Measurements from ENCODE around the gene MYOM1.
"Not testable (repeated sequence)": the region's sequence is repeated elsewhere in the genome, so short reads cannot be mapped to it uniquely, and the experiment has no call there.

Gene MYOM1

DNA sequence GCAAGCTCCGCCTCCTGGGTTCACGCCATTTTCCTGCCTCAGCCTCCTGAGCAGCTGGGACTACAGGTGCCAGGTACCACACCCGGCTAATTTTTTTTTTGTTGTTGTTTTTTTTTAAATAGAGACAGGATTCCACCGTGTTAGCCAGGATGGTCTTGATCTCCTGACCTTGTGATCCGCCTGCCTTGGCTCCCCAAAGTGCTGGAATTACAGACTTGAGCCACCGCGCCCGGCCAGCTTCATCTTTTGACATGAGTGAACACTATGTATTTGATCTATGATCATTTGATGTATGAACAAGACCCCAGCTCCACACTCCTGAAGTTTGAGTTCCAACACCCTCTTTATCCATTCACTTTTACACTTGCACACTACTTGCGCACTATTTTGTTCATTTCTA is 163.5 kb downstream of the MYOM1 start:
- DNase-seq (ENCODE audit: low spot score), result no peak

DNA sequence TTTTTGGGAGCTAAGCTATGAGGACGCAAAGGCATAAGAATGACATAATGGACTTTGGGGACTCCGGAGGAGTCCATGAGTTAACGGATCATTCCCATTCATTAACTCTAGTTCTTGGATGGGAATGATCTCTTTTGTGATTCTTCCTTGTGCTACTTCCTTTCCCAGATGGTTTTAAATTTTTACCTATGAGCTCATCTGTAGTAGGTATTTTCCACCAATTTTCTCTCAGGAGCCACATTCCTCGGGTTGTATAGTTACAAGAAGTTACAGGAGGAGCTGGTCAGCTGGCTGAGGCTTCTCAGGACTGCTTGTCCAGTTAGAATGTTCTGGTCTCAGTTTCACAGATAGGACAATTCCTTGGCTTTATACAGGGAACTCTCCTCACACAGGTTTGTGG is 164.0 kb downstream of the MYOM1 start:
- DNase-seq (ENCODE audit: low spot score), result no peak

DNA sequence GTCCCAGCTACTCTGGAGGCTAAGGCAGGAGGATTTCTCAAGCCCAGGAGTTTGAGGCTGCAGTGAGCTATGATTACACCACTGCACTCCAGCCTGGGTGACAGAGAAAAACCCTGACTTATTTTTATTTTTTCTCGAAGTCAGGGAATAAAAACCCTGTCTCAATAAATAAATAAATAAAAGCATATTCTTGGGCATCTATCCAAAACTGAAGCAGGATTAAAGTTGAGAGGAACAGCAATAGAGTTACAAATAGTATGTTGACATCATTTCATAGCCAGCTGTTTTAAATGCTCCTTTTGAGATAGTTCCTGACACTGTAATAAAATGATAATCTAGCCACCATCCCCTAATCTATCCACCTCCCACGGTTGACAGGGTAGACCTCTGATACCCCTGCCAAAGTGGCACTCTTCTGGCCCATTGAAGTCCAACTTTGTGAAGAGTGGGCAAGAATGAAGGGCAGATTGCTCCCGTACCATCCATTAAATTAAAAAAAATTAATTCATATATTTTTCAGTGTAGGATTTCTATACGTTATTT is 164.5 kb downstream of the MYOM1 start:
- no peak for DNase-seq (ENCODE audit: low spot score)

DNA sequence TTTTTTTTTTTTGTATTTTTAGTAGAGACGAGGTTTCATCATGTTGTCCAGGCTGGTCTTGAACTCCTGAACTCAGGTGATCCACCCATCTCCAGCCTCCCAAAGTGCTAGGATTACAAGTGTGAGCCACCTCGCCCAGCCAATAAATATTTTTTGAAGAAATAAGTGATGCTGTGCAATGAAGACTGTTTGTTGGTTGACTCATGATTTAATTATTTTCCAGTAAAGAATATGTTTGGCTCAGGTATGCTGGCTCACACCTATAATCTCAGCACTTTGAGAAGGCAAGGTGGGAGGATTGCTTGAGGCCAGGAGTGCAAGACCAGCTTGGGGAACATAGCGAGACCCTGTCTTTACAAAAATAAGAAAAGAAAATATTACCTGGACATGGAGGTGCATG is 165.0 kb downstream of the MYOM1 start:
- DNase-seq (ENCODE audit: low spot score), result no peak

DNA sequence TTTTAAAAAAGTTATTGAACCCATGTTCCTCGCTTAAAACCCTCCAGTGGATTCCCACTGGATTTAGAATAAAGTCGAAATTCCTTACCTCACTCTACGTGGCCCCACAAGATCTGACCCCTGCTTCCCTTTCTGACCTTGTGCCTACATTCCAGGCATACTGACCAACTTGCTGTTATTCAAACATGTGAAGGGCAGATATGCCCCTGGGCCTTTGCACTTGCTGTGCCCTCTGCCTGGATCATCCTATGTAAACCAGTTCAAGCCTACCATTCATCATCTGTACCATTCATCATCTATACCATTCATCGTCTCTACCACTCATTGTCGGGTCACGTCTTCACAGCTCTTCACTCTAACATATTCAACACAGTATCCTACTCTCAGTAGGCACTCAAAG is 165.6 kb downstream of the MYOM1 start:
- no peak for DNase-seq (ENCODE audit: low spot score)

DNA sequence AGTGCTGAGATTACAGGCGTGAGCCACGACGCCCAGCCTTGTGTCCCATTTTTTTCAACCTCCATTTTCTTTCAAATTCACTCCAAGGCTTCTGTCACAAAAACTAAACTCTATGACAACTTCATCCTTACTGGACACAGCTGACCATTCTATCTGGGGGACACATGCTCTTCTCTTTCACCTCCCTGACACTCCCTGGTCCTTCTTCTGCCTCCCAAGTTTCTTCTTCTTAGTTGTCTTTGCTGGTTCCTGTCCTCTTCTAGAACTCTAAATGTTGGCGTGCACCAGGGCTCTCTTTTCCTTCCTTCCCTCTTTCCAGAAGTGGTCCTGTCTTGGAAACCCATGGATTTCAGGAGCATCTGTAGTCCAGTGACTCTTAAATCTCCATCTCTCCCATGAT is 166.7 kb downstream of the MYOM1 start:
- no peak for DNase-seq (ENCODE audit: low spot score)

DNA sequence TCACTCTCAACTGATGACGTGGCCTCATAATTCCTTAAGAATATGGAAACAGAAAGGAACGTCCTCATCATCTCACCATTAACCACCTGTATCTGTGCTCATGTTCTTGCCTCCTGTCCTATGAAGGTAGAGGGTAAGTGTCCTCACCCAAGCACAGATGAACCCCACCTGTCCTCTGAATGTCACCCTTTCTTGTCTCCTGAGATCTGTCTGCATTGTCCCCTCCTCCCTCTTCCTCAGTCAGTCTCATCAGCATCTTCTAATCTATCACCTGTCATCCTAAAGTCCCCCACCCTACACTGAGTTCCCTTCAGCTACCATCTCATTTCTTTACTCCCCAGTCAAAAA is 167.4 kb downstream of the MYOM1 start:
- no peak for DNase-seq (ENCODE audit: low spot score)

DNA sequence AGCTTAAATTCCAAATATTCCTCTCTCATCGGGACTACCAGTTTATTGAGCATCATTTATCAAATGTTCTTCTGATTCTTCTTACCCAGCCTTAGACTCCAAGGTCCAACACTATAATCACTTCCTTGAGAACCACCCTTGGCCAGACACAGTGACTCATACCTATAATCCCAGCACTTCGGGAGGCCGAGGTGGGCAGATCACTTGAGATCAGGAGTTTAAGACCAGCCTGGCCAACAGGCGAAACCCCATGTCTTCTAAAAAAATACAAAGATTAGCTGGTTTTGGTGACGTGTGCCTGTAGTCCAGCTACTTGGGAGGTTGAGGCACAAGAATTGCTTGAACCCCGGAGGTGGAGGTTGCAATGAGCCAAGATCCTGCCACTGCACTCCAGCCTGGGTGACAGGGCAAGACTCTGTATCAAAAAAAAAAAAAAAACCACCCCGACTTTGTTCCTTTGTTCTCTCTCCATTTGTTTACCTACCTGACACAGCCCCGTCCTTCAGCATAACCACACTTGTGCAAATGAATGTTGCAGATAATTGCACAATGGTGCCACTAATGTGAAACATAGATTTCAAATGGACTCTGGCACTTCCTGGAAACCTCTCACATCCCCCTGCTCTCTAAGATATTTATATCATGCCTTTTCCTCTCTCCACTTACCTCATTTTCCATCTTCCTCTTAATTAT is 167.9 kb downstream of the MYOM1 start:
- DNase-seq (ENCODE audit: low spot score), result no peak

DNA sequence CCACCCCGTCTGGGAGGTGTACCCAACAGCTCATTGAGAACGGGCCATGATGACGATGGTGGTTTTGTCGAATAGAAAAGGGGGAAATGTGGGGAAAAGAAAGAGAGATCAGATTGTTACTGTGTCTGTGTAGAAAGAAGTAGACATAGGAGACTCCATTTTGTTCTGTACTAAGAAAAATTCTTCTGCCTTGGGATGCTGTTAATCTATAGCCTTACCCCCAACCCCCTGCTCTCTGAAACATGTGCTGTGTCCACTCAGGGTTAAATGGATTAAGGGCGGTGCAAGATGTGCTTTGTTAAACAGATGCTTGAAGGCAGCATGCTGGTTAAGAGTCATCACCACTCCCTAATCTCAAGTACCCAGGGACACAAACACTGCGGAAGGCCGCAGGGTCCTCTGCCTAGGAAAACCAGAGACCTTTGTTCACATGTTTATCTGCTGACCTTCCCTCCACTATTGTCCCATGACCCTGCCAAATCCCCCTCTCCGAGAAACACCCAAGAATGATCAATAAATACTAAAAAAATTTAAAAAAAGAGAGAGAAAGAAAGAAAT is 169.8 kb downstream of the MYOM1 start:
- not testable (repeated sequence) for DNase-seq (ENCODE audit: low spot score)

DNA sequence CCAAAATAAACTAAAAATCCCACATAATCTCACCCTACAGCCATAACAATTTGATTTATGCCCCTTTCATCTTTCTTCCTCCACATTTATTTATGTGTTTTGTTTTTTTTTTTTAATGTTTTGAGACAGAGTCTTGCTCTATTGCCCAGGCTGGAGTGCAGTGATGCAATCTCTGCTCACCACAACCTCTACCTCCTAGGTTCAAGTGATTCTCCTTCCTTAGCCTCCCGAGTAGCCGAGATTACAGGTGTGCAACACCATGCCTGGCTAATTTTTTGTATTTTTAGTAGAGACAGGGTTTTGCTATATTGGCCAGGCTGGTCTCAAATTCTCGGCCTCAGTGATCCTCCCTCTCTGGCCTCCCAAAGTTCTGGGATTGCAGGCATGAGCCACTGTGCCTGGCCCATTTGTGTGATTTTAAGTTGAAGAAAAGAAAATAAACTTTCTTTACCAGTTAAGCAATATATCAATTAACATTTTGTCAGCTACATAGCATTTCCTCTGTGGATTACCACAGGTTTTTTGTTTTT is 170.9 kb downstream of the MYOM1 start:
- DNase-seq (ENCODE audit: low spot score), result no peak

DNA sequence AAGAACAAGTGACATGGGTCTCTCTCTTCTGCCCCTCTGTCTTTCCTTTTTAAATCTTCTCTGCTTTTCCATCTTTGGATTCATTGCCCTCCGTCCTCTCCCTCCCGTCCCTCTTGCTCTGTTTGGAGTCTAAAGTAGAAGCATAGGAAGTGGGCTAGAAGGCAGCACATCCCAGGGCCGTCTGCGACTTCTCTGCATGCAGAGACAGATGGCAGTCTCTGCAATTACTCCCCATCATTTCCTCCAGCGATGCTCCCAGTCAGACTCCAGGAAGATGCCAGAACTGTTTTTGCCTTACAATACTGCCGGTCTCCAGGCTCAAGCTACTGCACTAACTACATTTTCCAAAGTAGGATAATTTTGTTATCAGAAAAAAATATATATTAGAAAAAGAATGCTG is 171.6 kb downstream of the MYOM1 start:
- no peak for DNase-seq (ENCODE audit: low spot score)

DNA sequence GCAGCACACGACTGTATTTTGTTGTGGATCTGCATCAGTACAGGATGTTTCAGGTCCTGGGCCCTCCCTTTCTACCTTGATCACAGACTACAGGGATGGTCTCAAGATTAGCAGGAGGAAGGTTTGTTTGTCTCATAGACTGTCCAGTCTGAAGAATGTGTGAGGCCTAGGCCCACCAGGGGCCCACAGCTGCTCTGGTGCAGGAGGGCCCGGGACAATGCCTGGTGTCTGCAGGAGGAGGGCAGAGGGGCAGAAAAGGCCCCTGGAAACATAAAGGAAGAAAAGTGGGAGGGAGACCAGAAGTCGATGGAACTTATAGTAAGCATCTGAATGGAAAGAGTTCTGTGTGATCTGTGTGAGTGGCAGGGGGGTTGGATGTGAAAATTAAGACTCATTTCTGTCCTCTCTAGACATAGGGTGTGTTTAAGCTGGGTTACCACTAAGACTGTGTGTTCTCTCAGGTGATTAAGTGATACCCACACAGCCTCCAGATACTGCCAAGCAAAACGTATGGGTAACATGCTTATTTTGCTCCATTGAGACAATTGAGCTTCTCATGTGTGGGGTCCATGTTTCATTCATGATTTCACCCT is 173.5 kb downstream of the MYOM1 start:
- no peak for DNase-seq (ENCODE audit: low spot score)

DNA sequence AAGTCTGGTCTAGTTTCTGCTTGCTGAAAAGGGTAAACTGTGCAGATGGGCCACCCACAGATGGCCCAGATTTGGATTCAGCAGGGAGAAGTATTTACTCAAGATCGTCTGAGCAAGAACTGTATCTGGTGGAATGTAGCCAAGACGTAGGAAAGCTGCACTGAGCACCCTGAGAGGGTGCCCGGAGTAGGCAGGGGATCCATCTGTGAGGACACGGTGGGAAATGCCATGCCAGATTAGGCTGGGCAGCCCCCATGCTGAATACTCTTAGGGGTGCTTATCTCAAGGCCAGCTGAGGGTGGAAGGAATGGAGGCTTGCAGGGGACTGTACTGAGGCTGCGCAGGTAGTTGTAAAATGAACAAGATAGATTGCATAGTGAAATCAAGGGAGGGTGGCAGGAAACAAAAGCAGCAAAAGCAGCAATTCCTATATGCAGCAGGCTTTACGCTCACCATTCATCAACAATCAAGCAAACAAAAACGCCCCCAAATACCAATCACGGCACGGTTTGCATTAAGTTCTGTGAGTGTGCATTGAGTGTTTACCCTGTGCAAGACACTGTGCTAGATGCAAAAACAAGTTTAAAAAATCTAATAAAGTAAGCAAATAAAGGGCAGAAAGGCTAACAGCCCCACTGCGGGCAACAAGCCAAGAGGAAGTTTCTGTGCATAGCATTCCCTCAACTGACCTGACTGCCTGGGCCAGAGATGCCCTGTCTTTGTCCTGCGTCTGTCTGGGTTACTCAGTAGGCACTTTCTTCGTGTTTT is 174.7 kb downstream of the MYOM1 start:
- no peak for DNase-seq (ENCODE audit: low spot score)

DNA sequence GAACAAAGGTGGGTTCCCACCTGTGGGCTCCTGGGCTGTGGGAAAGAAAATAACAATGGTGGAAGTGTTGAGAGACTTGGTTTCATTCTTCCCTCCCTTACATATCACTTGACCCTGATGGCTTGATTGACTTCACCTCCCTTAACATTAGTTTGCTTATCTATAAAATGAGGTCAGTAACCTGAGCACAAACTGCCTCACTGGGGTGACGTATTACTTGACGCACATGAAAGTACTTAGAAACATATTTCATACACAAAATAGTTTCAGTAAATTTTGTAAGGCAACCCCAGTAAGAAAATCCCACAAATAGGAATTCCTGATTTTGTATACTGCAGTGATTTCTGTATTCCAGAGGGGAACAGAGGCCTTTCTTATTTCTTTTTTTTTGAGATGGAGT is 177.4 kb downstream of the MYOM1 start:
- DNase-seq (ENCODE audit: low spot score), result no peak

DNA sequence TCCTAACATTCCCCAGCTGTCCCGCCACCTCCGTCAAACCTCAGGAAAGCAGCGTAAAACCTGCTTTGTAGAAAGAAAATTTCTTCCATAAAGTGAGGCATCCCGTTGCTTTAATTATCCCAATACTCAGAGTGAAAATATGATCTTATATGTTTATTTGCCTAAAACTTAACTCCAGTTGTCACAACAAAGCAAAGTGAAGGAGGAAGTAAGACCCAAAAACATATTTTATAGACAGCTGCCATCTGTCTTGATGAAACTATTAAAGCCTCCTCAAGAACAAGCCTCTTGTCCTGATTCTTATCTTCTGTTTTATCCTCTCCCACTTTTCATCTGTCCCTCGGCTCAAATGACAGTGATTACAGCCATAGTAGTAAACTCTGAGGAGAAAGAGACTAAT is 177.9 kb downstream of the MYOM1 start:
- no peak for DNase-seq (ENCODE audit: low spot score)

DNA sequence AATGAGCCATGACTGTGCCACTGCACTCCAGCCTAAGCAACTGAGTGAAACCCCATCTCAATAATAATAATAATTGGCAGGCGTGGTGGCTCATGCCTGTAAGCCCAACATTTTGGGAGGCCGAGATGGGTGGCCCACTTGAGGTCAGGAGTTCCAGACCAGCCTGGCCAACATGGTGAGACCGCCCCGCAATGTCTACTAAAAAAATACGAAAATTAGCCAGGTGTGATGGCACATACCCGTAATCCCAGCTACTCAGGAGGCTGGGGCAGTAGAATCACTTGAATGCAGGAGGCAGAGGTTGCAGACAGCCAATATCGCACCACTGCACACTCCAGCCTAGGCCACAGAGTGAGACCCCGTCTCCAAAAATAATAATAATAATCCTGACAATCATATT is 178.9 kb downstream of the MYOM1 start:
- DNase-seq (ENCODE audit: low spot score), result no peak

DNA sequence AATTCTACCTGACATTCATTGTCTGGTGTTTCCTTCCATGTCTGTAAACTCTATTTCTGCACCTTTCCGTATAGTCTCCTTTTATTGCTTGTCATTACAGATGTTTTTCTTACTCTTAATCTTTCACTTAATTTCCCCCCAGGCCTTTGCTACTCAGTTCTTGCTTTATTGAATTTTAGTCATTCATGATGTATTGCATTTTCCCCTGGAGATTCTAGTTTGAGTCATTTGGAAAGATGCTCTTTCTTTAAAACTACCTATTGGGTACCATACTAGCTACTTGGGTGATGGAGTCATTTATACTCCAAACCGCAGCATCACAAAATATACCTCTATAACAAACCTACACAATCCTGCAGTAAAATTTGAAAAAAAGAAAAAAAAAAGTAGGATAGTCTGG is 179.6 kb downstream of the MYOM1 start:
- no peak for DNase-seq (ENCODE audit: low spot score)

DNA sequence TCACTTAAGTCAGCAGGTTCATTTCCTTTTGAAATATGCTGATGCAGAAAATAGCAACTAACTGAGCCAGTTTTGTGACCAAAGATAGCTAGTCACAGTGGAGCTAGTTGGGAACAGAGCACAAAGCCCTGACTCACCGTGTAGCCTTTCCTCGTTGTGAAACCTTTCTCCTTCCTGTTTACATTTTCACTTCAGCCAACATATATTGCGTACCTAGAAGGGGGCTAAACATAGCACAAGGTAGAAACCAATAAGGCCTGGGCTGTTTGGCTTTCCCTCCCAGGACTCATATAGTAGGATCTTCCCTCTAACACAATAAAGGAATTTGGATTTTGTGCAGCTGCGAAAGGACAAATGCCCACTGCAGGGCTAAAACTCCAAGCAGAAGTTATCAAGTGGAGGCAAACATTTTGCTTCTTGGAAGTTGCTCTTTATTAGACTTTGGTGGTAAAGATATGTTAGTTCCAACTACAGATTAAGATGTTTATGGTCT is 182.3 kb downstream of the MYOM1 start:
- DNase-seq (ENCODE audit: low spot score), result no peak

DNA sequence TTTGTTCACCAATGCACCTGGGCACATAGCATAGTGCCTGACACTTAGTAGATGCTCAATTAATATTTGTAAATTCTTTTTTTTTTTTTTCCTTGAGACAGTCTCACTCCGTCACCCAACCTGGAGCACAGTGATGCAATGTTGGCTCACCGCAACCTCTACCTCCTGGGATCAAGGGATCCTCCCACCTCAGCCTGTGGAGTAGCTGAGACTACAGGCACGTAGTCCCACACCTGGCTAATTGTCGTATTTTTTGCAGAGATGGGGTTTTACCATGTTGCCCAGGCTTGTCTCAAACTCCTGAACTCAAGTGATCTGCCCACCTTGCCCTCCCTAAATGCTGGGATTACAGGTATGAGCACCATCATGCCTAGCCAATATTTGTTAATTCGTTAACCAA is 183.7 kb downstream of the MYOM1 start:
- DNase-seq (ENCODE audit: low spot score), result no peak

DNA sequence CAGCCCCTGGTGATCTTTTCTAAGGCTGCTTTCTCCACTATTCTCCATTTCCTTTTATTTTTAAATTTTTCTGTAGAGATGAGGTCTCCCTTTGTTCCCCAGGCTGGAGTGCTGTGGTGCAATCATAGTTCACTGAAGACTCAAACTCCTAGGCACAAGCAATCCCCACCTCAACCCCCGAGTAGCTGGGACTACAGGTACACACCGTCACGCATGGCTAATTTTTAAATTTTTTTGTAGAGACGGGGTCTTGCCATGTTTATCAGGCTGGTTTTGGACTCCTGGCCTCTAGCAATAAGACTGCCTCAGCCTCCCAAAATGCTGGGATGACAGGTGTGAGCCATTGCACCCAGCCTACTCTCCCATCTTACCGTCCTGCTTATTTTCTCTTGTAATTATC is 184.1 kb downstream of the MYOM1 start:
- DNase-seq (ENCODE audit: low spot score), result no peak

DNA sequence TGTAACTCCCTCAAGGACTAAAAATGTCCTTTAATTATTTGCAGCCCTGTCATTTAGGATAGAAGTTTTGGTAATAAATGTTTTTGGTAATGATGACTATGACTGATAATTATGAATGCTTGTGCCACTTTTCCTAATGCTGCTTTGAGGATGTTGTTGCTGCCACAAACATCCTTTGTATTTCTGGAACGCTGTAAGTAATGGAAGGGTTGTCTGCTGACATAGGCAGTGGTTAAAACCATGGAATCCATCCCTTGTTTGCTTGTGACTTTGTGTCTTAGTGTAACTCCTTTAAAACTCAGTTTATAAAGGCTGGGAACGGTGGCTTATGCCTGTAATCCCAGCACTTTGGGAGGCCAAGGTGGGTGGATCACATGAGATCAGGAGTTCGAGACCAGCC is 187.0 kb downstream of the MYOM1 start:
- DNase-seq (ENCODE audit: low spot score), result no peak

DNA sequence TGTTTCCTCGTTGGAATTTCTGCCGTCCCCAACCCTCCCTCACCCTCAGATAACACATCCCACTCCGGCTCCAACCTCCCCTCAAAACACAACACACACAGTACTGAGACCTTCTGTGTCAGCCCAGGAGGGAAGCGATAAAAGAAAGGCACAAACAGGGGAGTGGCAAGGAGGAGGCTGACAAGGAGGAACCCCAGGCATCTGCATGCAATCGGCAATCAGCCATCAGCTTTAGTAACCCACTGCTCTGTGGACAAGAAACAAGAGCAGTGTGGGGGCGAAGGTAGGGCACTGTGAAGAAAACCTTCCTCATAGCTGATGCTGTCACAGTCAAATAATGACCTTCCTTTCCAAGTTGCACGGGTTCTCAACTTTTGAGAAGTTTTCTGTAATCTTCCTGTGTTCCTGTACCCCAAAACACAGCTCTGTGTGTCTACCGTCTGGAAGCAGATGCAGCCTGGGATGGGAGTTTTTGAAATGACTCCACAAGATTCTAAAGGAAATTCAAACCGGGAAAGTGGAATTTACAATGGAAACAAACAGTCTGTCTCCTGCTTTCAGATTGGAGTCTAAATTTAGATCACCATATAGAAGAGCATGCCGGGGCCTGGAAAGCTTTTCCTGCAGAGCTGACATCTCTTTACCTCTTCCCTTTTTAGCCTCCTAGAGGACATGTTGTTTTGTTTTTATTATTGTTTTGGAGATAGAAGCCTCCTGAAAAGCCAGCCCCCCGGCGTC is 190.4 kb downstream of the MYOM1 start:
- DNase-seq (ENCODE audit: low spot score), result no peak

All from putamen (tissue), 1 donor.